ENCODE data around the gene APOL4. TPM values are rescaled to one million over a fixed set of nuclear protein-coding genes. Genes with fewer than 3 reads are reported as not detected.

Gene APOL4
- total RNA-seq, 1 experiment from 2014 or later: 1.6 TPM

DNA sequence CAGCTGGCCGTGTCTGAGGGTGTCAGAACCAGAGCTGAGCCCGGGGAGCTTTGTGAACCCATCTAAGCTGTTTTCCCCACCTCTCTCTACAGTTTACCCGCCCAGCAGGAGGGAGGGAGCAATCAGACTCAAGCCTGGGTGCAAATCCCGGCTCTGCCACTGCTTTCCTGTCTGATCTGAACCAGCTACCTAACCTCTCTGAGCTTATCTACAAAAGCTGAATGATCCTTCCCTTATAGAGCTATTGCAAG is 37.5 kb upstream of the APOL4 start:
- ChIA-PET CTCF (interaction anchor here (0.8 to 1.1 kb wide), 4 partner anchors 37 to 94 kb away, joined by 3 to 6 read pairs (median 4); no protein-coding TSS in a partner anchor), POLR2A (ENCODE audit: low non-redundant PET) (interaction anchor here (0.5 kb wide), 1 partner anchor 879 kb away, joined by 3 read pairs; no protein-coding TSS in a partner anchor)
- Histone ChIP-seq H3K27me3 (replicated peaks; ENCODE audit: insufficient read depth, low read depth, low read length, poor library complexity) (no peaks in the 10 kb centered on the region), H3K36me3 (ENCODE audit: insufficient read depth, low read length, poor library complexity, severe bottlenecking) (no peaks in the 10 kb centered on the region), H3K9me3 (ENCODE audit: low read depth, low read length, poor library complexity, severe bottlenecking) (no peaks in the 10 kb centered on the region), H3K4me3 (ENCODE audit: low read depth, low read length, poor library complexity, severe bottlenecking) (peak overlapping the region; percentile 60), H3K27ac (ENCODE audit: low read depth, low read length, poor library complexity, severe bottlenecking) (peak overlapping the region; percentile 71), H3K4me1 (ENCODE audit: insufficient read depth, low read length, poor library complexity, severe bottlenecking) (peaks cover 18% of the 10 kb centered on the region)
- no peak for DNase-seq (ENCODE audit: low spot score)
- TF ChIP-seq, protein P1, sequence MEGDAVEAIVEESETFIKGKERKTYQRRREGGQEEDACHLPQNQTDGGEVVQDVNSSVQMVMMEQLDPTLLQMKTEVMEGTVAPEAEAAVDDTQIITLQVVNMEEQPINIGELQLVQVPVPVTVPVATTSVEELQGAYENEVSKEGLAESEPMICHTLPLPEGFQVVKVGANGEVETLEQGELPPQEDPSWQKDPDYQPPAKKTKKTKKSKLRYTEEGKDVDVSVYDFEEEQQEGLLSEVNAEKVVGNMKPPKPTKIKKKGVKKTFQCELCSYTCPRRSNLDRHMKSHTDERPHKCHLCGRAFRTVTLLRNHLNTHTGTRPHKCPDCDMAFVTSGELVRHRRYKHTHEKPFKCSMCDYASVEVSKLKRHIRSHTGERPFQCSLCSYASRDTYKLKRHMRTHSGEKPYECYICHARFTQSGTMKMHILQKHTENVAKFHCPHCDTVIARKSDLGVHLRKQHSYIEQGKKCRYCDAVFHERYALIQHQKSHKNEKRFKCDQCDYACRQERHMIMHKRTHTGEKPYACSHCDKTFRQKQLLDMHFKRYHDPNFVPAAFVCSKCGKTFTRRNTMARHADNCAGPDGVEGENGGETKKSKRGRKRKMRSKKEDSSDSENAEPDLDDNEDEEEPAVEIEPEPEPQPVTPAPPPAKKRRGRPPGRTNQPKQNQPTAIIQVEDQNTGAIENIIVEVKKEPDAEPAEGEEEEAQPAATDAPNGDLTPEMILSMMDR (conservative IDR thresholded peaks at IDR 0.05; ENCODE audit: low read depth, low read length): no peak
- TF ChIP-seq EZH2 (IDR thresholded peaks at IDR 0.05; ENCODE audit: borderline replicate concordance, low read depth, low read length, poor library complexity, severe bottlenecking): no peak
- BruUV-seq (replicated peaks): TSS peak; percentile 52
- intact Hi-C loops (cut with micrococcal nuclease; ENCODE audit: unreplicated experiment): no loop called here

DNA sequence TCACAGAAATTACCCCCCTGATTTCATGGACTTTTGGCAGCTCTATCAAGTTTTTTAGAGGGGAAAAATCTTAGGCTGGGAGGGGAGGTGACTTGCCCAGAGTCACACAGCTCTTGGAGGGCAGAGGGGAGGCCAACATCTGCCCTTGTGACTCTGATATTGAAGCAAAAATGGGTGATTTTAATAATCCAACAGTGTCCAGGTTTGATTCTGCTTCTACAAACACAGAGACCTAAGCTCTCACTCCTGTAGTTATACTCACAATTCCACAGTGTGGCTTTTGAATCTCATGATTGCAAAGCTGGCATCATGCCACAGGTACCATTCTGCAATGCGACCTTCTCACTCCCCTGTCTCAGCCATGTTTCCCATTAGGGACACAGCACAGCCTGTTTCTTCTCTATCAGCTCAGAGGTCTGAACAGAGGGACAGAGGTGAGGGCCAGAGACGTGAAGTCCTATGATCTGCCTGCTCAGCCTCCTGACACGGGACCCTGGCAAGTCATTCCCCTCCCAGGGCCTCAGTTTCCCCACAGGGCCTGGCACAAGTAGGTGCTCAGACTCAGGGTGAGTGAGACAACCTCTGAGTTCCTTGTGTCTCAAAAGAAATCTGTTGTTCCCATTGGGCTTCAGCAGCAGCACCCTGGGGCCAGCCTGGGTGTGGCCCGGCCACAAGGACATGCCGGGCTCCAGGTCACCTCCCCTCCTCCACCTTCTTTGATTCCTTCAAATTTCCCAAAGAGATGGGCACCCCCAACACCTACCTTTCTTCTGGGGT is 37.0 kb upstream of the APOL4 start:
- intact Hi-C loops (cut with micrococcal nuclease; ENCODE audit: unreplicated experiment): no loop called here
- CTCF ChIA-PET: interaction anchor here (0.8 to 1.1 kb wide), 4 partner anchors 36 to 93 kb away, joined by 3 to 6 read pairs (median 4); no protein-coding TSS in a partner anchor
- H3K27ac ChIP-seq (ENCODE audit: low read depth, low read length, poor library complexity, severe bottlenecking): peak overlapping the region; percentile 71

DNA sequence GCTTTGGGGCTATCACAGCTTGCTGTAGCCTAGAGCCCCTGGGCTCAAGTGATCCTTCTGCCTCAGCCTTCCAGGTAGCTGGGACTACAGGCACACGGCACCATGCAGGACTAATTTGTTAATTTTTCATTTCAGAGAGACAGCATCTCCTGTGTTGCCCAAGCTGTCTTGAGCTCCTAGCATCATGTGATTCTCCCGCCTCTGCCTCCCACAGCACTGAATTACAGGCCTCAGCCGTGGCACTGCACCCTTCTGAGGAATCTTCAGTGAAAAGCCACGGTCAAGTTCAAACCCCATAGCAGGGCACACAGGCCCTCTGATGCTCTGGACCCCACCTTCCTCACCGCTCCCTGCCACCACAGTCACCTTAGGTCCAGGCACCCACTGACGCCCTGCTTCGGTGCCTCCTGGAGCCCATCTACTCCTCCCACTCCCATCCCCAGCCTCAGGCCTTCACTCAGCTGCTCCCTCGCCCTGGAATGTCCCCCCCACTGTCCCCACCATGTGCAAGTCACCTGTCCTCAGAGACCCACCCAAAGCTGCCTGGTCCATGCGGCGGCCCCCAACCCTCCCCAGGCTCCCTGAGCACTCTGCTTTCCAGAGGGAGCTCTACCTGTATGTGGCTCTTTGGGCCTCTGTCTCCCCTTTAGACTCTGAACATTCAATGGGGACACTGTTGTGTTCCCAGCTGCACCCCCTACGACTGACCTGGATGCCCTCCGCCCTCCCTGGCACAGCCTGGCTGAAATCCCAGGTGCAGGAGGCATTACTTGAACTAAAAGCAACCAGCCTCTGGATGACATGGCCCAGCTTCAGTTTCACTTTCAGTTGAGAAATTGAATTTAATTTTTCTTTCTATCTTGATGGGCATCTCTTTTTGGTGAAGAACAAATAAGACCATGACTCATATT is 36.1 kb upstream of the APOL4 start:
- intact Hi-C loops (cut with micrococcal nuclease; ENCODE audit: unreplicated experiment): no loop called here
- CTCF ChIA-PET: no interaction called here
- no peaks in the 10 kb centered on the region for H3K9me3 ChIP-seq (ENCODE audit: low read depth, low read length, poor library complexity, severe bottlenecking)
- peaks cover 4% of the 10 kb centered on the region for H3K36me3 ChIP-seq (ENCODE audit: insufficient read depth, low read length, poor library complexity, severe bottlenecking)
- no peaks in the 10 kb centered on the region for H3K27me3 ChIP-seq (replicated peaks; ENCODE audit: insufficient read depth, low read depth, low read length, poor library complexity)
- H3K4me3 ChIP-seq (ENCODE audit: low read depth, low read length, poor library complexity, severe bottlenecking): peak overlapping the region; percentile 60
- BruUV-seq (replicated peaks): no TSS peak
- DNase-seq (ENCODE audit: low spot score): no peak
- POLR2A ChIA-PET (ENCODE audit: low non-redundant PET): no interaction called here
- peak overlapping the region; percentile 71 for H3K27ac ChIP-seq (ENCODE audit: low read depth, low read length, poor library complexity, severe bottlenecking)
- H3K4me1 ChIP-seq (ENCODE audit: insufficient read depth, low read length, poor library complexity, severe bottlenecking): peaks cover 18% of the 10 kb centered on the region
- no peak for TF ChIP-seq EZH2 (IDR thresholded peaks at IDR 0.05; ENCODE audit: borderline replicate concordance, low read depth, low read length, poor library complexity, severe bottlenecking)
- TF ChIP-seq, protein P1 (conservative IDR thresholded peaks at IDR 0.05; ENCODE audit: low read depth, low read length): no peak

More for the DNA sequence above, 37.0 kb upstream of the APOL4 start:
- POLR2A ChIA-PET (ENCODE audit: low non-redundant PET): interaction anchor here (0.5 kb wide), 1 partner anchor 878 kb away, joined by 3 read pairs; no protein-coding TSS in a partner anchor
- Histone ChIP-seq H3K4me1 (ENCODE audit: insufficient read depth, low read length, poor library complexity, severe bottlenecking) (peaks cover 18% of the 10 kb centered on the region), H3K9me3 (ENCODE audit: low read depth, low read length, poor library complexity, severe bottlenecking) (no peaks in the 10 kb centered on the region), H3K4me3 (ENCODE audit: low read depth, low read length, poor library complexity, severe bottlenecking) (peak overlapping the region; percentile 60), H3K36me3 (ENCODE audit: insufficient read depth, low read length, poor library complexity, severe bottlenecking) (no peaks in the 10 kb centered on the region), H3K27me3 (replicated peaks; ENCODE audit: insufficient read depth, low read depth, low read length, poor library complexity) (no peaks in the 10 kb centered on the region)
- TF ChIP-seq, protein P1 (conservative IDR thresholded peaks at IDR 0.05; ENCODE audit: low read depth, low read length): no peak
- no peak for TF ChIP-seq EZH2 (IDR thresholded peaks at IDR 0.05; ENCODE audit: borderline replicate concordance, low read depth, low read length, poor library complexity, severe bottlenecking)
- peak; percentile 32 for DNase-seq (ENCODE audit: low spot score)
- BruUV-seq (replicated peaks): no TSS peak
